Measurements from ENCODE around the gene OXSR1. TPM values are rescaled to one million over a fixed set of nuclear protein-coding genes. Genes with fewer than 3 reads are reported as not detected.

OXSR1 gene
- total and polyA plus RNA-seq, 2 of the 13 experiments (the other 11 are each of a cell fraction or from before 2014, with no cell fraction given) = 27.4 to 32.6 TPM

GRCh38 chr3:38136777-38137614 lies 28.3 kb upstream of the OXSR1 start, which contains the start of gene ACAA1 (continued):
- TF ChIP-seq SMARCE1 (IDR thresholded peaks at IDR 0.05; ENCODE audit: borderline replicate concordance) = no peak
- no peak for TF ChIP-seq THYN1 (CRISPR knock-in tag; IDR thresholded peaks at IDR 0.05; ENCODE audit: borderline replicate concordance, low read depth)
- peak; percentile 68; the same call in 1 of the 2 replicates for TF ChIP-seq ATF7-NPFF (CRISPR knock-in tag; IDR thresholded peaks at IDR 0.05; ENCODE audit: low read depth)
- peak; percentile 78 for TF ChIP-seq PHF8 (CRISPR knock-in tag; IDR thresholded peaks at IDR 0.05)
- peak; percentile 40; the same call in 1 of the 2 replicates for TF ChIP-seq IRF9 (CRISPR knock-in tag; IDR thresholded peaks at IDR 0.05; ENCODE audit: borderline replicate concordance)
- TF ChIP-seq ZNF282 (IDR thresholded peaks at IDR 0.05; ENCODE audit: partially characterized antibody) = no peak
- no peak for TF ChIP-seq TRAFD1 (CRISPR knock-in tag; IDR thresholded peaks at IDR 0.05; ENCODE audit: borderline replicate concordance)
- TF ChIP-seq PATZ1 (CRISPR knock-in tag; IDR thresholded peaks at IDR 0.05) = peak; percentile 32; the same call in 1 of the 2 replicates
- peak; percentile 8; the same call in 1 of the 2 replicates for TF ChIP-seq PRDM15 (CRISPR knock-in tag; IDR thresholded peaks at IDR 0.05)
- no peak for TF ChIP-seq ZNF550 (CRISPR knock-in tag; IDR thresholded peaks at IDR 0.05; ENCODE audit: borderline replicate concordance)
- TF ChIP-seq ZNF557 (CRISPR knock-in tag; IDR thresholded peaks at IDR 0.05) = no peak
- TF ChIP-seq POGZ (CRISPR knock-in tag; IDR thresholded peaks at IDR 0.05) = peak; percentile 51; the same call in 1 of the 2 replicates
- no peak for TF ChIP-seq NCOR1 (IDR thresholded peaks at IDR 0.05; ENCODE audit: borderline replicate concordance, low read length)
- no peak for TF ChIP-seq ZSCAN22 (CRISPR knock-in tag; IDR thresholded peaks at IDR 0.05)
- TF ChIP-seq ZFP37 (CRISPR knock-in tag; IDR thresholded peaks at IDR 0.05; ENCODE audit: borderline replicate concordance) = peak; percentile 33; the same call in 1 of the 2 replicates
- TF ChIP-seq SIX1 (CRISPR knock-in tag; IDR thresholded peaks at IDR 0.05; ENCODE audit: borderline replicate concordance) = no peak
- TF ChIP-seq CSRNP1 (CRISPR knock-in tag; IDR thresholded peaks at IDR 0.05) = no peak
- TF ChIP-seq ZBTB7A (CRISPR knock-in tag; IDR thresholded peaks at IDR 0.05) = no peak
